Progenitor cell of endocrine pancreas (in vitro differentiated cells): ENCODE data around the gene STAB2. TPM values are rescaled to one million over a fixed set of nuclear protein-coding genes. Genes with fewer than 3 reads are reported as not detected.
A peak's percentile ranks its signal among the peaks of the same experiment; 100 is the strongest.

Experiments used
- DNase-seq: peaks from one replicate; pipeline ENCODE4 v3.0.0; 2021; ENCODE audit warnings: low spot score; ENCODE audit not compliant: unreplicated experiment
- H3K27ac Mint-ChIP-seq: 2 replicates; pipeline ENCODE4 v1.8.0; 2021; ENCODE audit warnings: mild to moderate bottlenecking, moderate library complexity, mixed read lengths
- H3K27me3 Mint-ChIP-seq: 2 replicates; pipeline ENCODE4 v1.8.0; 2021; ENCODE audit warnings: mixed read lengths
- H3K36me3 Mint-ChIP-seq: 2 replicates; pipeline ENCODE4 v1.8.0; 2022; ENCODE audit warnings: mixed read lengths; ENCODE audit not compliant: insufficient read depth
- H3K4me1 Mint-ChIP-seq: 2 replicates; pipeline ENCODE4 v1.8.0; 2021; ENCODE audit warnings: low read depth, mixed read lengths
- H3K4me3 Mint-ChIP-seq: 2 replicates; pipeline ENCODE4 v1.8.0; 2021; ENCODE audit warnings: low read depth, mild to moderate bottlenecking, moderate library complexity, mixed read lengths
- H3K9me3 Mint-ChIP-seq: 2 replicates; pipeline ENCODE4 v1.8.0; 2021; ENCODE audit warnings: low read depth, mixed read lengths
- total RNA-seq: library from RNA; stranded (reverse); gene quantifications from 2 replicates; pipeline ENCODE4 v1.2.1, GENCODE V29; 2021
- TF ChIP-seq, protein P1 (sequence below): fragments of 200-600 bp; sonication (generic); IDR thresholded peaks from one replicate; pipeline ENCODE4 v1.5.0; 2021; ENCODE audit warnings: antibody characterized with exemption, mild to moderate bottlenecking; ENCODE audit not compliant: unreplicated experiment

STAB2 gene
- total RNA-seq, 1 donor from 2014 or later = not detected

GRCh38 chr12:103697971-103698751, 111.1 kb downstream of the STAB2 start:
- no peaks in the 10 kb centered on the region for H3K4me1 Mint-ChIP-seq
- peaks cover 38% of the 10 kb centered on the region for H3K27me3 Mint-ChIP-seq
- H3K9me3 Mint-ChIP-seq = no peaks in the 10 kb centered on the region

GRCh38 chr12:103698752-103699560, 111.9 kb downstream of the STAB2 start:
- Mint-ChIP-seq H3K27me3 (peaks cover 38% of the 10 kb centered on the region), H3K36me3 (no peaks in the 10 kb centered on the region), H3K4me3 (no peak overlapping the region), H3K9me3 (no peaks in the 10 kb centered on the region), H3K27ac (no peak overlapping the region), H3K4me1 (no peaks in the 10 kb centered on the region)
- TF ChIP-seq, protein P1, sequence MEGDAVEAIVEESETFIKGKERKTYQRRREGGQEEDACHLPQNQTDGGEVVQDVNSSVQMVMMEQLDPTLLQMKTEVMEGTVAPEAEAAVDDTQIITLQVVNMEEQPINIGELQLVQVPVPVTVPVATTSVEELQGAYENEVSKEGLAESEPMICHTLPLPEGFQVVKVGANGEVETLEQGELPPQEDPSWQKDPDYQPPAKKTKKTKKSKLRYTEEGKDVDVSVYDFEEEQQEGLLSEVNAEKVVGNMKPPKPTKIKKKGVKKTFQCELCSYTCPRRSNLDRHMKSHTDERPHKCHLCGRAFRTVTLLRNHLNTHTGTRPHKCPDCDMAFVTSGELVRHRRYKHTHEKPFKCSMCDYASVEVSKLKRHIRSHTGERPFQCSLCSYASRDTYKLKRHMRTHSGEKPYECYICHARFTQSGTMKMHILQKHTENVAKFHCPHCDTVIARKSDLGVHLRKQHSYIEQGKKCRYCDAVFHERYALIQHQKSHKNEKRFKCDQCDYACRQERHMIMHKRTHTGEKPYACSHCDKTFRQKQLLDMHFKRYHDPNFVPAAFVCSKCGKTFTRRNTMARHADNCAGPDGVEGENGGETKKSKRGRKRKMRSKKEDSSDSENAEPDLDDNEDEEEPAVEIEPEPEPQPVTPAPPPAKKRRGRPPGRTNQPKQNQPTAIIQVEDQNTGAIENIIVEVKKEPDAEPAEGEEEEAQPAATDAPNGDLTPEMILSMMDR = no peak
- DNase-seq = no peak

More at GRCh38 chr12:103697971-103698751, 111.1 kb downstream of the STAB2 start:
- H3K27ac Mint-ChIP-seq = no peak overlapping the region
- TF ChIP-seq, protein P1 = no peak
- no peak overlapping the region for H3K4me3 Mint-ChIP-seq
- no peaks in the 10 kb centered on the region for H3K36me3 Mint-ChIP-seq
- no peak for DNase-seq

DNA sequence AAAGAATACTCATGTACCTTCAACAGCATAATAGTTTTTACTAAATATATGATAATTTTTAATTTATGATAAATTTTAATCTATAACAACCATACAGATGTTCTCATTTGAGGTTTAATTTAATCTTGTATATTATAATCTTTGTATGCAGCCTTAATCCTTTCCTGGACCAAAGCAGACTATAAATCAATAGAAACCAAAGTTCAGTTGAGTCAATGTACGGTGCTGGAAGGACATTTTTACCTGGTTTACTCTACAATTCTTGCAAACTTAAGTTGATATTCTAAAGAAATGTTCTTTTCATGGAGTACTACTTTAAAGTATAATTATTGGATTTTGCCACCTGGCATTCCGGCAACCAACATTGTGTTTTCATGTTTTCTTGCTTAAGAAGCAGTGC, 118.0 kb downstream of the STAB2 start:
- no peak overlapping the region for H3K4me3 Mint-ChIP-seq

GRCh38 chr12:103705927-103706326, 118.9 kb downstream of the STAB2 start:
- Mint-ChIP-seq H3K9me3 (peaks cover 4% of the 10 kb centered on the region), H3K27ac (no peak overlapping the region), H3K27me3 (peaks cover 7% of the 10 kb centered on the region), H3K4me1 (peaks cover 10% of the 10 kb centered on the region), H3K4me3 (no peak overlapping the region), H3K36me3 (no peaks in the 10 kb centered on the region)
- DNase-seq = no peak
- TF ChIP-seq, protein P1 = peak; percentile 40

More for the DNA sequence above, 118.0 kb downstream of the STAB2 start:
- DNase-seq = no peak
- Mint-ChIP-seq H3K9me3 (peaks cover 4% of the 10 kb centered on the region), H3K36me3 (no peaks in the 10 kb centered on the region), H3K27ac (no peak overlapping the region), H3K4me1 (peaks cover 10% of the 10 kb centered on the region), H3K27me3 (peaks cover 7% of the 10 kb centered on the region)
- TF ChIP-seq, protein P1 = no peak

- Mint-ChIP-seq H3K9me3 (peaks cover 4% of the 10 kb centered on the region), H3K27me3 (peaks cover 7% of the 10 kb centered on the region), H3K4me3 (no peak overlapping the region), H3K27ac (no peak overlapping the region), H3K36me3 (no peaks in the 10 kb centered on the region), H3K4me1 (peaks cover 10% of the 10 kb centered on the region)
- TF ChIP-seq, protein P1 = no peak
- DNase-seq = no peak
Observed at GRCh38 chr12:103707446-103707845, 120.4 kb downstream of the STAB2 start.
